ENCODE results near the gene QSOX2.

QSOX2 gene

GRCh38 chr9:136186386-136186785, 59.2 kb downstream of the QSOX2 start:
- DNase-seq: no peak

GRCh38 chr9:136185596-136186366, 59.8 kb downstream of the QSOX2 start:
- DNase-seq: no peak

GRCh38 chr9:136185066-136185465, 60.5 kb downstream of the QSOX2 start:
- no peak for DNase-seq

DNA sequence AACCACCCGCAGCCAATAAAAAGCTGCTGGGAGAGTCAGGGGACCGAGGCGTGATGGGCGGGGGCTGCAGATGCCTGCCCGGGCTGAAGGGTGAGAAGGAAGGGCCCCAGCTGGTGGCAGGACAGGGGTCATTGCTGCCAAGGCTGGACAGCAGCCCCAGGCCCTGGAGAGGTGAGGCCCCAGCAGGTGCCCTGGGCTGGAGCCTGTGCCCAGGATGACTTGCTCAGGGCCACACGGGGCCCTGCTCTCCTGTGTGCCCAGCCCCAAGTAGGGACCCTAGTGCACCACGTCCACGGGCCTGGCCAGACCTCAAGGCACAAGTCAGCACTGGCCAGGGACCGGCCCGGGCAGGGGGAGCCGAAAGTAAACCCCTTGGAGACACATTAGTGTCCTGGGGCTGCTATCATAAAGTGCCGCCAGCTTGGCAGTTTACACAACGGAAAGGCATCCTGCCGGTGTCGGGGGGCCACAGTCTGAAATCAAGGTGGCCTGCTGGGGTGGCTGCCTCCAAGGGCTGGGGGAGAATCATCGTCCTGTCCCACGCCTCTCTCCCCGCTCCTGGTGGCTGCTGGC, 62.7 kb downstream of the QSOX2 start:
- DNase-seq: no peak

GRCh38 chr9:136182420-136182787, 63.2 kb downstream of the QSOX2 start:
- DNase-seq: no peak

DNA sequence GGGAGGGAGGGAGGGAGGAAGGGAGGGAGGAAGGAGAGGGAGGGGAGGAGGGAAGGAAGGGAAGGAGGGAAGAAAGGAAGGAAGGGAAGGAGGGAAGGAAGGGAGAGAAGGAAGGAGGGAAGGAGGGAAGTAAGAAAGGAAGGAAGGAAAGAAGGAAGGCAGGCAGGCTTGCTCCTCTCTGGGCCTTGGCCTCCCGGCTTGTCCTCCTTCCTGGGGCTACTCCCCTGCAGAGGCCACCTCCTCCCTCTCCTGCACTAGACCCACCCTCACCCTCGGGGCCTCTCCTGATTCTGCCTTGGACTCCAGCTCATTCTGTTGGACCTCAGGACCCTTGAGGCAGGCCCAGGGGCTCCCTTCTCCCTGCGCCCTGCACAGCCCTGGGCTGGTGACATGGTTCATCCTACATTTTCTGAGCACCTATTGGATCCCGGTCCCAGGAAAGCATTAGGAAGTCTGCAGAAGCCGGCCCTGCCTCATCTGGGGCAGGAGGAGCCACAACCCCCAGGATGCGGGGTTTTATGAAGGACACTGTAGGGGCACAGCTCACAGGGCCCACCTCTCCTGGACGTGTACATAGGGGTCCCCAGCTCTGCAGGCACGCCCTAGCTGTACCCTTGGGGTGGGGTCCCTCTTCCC, 63.7 kb downstream of the QSOX2 start:
- no peak for DNase-seq

- DNase-seq: no peak
Observed at GRCh38 chr9:136180586-136180985, 65.0 kb downstream of the QSOX2 start.

DNA sequence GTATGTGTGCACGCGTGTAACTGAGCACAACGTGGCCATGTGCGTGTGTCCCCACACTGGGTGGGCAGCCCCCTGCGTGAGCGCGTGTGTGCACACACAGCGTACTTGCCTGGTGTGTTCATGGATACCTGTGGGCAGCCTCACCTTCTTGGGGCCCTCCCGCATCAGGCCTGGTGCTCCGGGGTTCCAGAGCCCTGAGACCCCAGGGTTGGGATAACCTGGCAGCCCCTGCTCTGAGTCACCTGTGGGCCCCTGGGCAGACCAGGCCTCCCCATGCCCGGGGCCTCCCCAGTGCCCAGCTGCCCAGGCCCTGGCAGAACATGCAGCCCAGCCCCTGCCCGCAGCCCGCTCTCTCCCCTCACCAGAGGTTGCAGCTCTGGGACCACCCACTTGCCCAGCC, 65.9 kb downstream of the QSOX2 start:
- DNase-seq: no peak

DNA sequence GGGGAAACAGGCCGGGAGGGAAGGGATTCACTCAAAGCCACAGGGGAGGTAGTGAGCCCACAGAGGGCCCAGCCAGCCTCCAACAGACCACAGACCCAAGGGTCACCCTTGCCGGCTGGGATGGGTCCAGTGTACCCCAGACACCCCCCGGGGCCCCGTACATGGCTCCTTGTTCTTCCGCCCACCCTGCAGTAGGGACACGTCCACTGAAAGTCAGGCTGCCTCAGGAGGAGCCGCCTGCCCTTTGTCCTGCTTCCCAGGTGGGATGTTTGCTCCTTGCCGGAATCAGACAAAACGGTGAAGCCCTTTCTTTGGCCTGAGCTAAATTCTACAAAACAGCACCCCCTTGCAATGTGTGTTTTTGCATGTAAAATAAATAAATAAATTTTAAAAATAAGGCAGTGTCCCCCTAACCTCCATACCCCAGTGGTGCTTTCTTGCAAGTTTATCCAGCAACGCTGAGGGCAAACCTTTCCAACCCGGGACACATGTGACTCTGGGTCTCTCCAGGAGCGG, 66.5 kb downstream of the QSOX2 start:
- DNase-seq: no peak

- DNase-seq: no peak
Observed at GRCh38 chr9:136178773-136179075, 66.9 kb downstream of the QSOX2 start.

- no peak for DNase-seq
Observed at GRCh38 chr9:136178061-136178772, 67.4 kb downstream of the QSOX2 start.

DNA sequence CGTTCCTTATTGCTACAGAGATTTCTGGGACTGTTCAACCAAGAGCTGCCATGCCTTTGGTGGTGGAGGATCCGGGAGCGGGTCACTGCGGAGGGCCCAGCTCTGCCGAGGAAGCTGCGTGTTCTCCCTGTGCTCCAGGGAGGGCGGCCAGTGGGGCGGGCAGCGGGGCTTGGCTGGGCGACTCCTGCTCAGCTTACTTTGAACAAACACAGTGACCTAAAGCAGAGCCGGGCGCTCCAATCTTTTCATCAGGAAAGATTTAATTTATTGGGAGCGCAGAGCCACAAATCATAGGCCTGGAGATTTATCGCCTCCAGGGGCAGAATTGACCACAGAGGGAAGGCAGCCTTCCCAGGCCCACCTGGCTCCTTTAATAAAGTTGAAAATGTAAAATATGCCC, 68.4 kb downstream of the QSOX2 start:
- DNase-seq: no peak

DNA sequence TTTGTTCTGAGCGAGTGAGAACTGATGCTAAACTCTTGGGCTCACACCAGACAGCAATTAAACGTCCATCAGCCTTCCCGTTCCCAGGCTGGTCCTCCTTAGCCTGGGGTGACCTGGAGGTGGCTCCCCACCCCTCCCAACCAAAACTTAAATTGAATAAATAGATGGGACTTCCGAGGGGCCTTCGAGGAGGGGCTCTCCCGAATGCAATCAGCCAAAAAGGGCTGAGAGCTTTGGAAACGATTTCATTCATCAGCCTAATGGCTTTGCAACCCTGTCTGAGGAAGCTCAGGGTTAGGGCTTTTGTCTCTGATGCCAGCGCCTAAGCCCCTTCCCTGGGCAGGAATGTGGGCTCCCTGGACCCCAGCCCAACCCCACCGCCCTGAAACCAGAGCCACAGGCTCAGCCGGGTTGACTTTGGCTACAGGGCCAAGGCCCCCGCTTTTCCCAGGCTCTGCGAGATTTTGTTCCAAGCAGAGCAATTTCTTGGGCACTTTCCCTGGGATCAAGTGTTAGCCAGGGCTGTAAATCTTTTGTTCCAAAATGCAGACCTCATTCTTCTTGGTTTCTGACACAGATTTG, 69.9 kb downstream of the QSOX2 start:
- no peak for DNase-seq

DNA sequence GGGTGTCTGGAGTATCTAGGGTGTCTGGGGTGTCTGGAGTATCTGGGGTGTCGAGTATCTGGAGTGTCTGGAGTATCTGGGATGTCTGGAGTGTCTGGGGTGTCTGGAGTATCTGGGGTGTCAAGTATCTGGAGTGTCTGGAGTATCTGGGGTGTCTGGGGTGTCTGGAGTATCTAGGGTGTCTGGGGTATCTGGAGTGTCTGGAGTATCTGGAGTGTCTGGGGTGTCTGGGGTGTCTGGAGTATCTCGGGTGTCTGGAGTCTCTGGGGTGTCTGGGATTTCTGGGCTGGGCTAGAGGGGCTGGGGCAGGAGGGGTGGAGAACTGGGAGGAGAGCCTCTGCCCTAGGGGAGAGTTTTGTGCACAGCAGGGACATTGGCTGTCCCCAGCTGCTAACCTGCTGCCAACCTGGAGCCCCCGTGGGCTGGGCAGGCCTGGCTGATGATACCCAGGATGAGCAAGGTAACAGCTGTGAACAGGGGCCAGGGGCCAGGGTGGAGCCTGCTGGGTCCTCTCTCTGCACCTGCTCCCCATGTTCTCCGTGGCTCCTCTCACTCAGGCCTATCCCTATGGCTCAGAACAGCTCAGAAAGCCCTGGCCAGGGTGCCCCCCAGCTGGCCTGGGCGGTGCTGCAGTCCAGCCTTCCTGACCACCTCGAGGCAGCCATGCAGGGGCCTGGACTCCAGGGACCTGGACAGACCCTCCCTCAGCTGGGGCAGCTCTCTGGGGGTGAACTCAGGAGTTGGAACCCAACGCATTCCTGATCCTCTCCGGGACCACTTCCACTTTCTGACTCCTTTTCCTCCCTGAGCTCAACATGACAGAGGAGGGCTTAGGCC, 70.6 kb downstream of the QSOX2 start:
- no peak for DNase-seq

GRCh38 chr9:136173648-136174290, 71.8 kb downstream of the QSOX2 start:
- no peak for DNase-seq

- no peak for DNase-seq
Observed at GRCh38 chr9:136172412-136173079, 73.1 kb downstream of the QSOX2 start.

DNA sequence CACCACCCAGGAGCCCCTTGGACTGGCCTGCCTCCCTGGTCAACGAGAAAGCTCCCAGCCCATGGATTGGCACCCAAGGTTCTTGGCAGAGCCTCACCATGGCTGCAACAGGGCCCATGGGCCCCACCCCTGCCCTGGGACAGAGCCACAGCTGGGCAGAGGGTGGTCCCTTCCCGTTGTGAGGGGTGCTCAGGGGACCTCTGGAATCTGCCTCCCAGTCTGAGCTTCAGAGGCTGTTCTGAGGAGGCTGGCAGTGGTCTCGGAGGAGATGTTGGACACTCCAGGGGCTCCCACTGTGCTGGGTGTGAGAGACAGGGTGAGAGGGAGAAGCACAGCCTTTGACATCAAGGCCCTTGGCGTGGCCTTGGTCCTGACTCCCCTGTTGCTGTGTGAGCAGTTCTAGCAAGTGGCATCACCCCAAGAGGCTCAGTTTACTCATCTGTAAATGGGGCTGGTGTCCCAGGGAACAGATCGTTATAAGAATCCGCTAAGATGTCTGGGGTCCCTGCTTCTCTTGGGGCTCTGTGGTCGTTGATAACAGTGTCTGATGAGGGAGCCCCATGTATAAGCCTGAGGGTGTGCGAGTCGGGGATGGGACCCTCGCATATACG, 73.7 kb downstream of the QSOX2 start:
- DNase-seq: no peak

GRCh38 chr9:136171009-136171800, 74.4 kb downstream of the QSOX2 start:
- DNase-seq: no peak

GRCh38 chr9:136170006-136170901, 75.4 kb downstream of the QSOX2 start:
- no peak for DNase-seq

Data from KG1 (cell line).